ENCODE data around the gene ACACA.

Gene ACACA

DNA sequence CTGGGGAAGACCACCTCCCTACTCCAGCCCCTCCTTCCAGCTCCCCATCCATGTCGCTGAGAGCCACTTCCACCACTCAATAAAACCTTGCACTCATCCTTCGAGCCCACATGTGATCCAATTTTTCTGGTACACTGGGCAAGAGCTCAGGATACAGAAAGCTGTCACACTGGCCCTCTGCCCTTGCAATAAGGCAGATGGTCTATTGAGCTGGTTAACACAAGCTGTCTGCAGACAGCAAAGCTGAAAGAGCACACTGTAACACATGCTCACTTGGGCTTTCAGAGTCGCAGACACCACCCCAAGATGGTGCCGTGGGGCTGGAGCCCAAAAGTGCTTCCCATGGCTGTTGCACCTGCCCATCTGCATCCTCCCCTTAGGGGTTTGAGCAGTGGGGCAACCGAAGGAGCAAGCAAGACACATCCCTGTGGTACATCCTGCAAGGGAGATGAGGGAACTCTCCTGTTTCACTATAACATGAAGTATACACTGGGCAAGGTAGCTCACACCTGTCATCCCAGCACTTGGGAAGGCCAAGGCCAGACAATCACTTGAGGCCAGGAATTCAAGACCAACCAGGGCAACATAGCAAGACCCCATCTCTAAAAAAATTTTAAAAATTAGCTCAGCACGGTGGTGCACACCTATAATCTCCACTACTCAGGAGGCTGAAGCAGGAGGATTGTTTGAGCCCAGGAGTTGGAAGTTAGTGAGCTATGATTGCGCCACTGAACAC lies 83.6 kb downstream of the ACACA start:
- Histone ChIP-seq H3K4me1 (ENCODE audit: control extremely low read depth in 1 of 4, control insufficient read depth in 4 of 4, insufficient read depth in 4 of 4, low read length in 3 of 4) (no peaks in the 10 kb centered on the region), H3K36me3 (ENCODE audit: control insufficient read depth in 4 of 4, insufficient read depth in 4 of 4, low read length in 3 of 4) (peaks cover 0 to 45% (median 3%) of the 10 kb centered on the region in 4 experiments), H3K4me3 (ENCODE audit: control insufficient read depth in 1 of 7, extremely low read depth in 1 of 7, insufficient read depth in 4 of 7, low read depth in 2 of 7, low read length in 6 of 7) (no peak overlapping the region), H3K27me3 (replicated peaks in 2 of 5; ENCODE audit: control insufficient read depth in 4 of 5, insufficient read depth in 5 of 5, low read length in 4 of 5) (no peaks in the 10 kb centered on the region), H3K27ac (ENCODE audit: insufficient read depth in 1 of 2, low read depth in 1 of 2, low read length in 2 of 2, poor library complexity in 1 of 2, severe bottlenecking in 2 of 2) (no peak overlapping the region), H3K9me3 (ENCODE audit: control extremely low read depth in 1 of 5, control insufficient read depth in 4 of 5, insufficient read depth in 2 of 5, low read depth in 1 of 5, low read length in 4 of 5) (no peaks in the 10 kb centered on the region)
- 98% methylated on average over 6 of the region's 7 CpGs for WGBS (ENCODE audit: insufficient coverage)
- CTCF ChIA-PET = no interaction called here
- POLR2A ChIA-PET = no interaction called here
- no peak for DNase-seq

DNA sequence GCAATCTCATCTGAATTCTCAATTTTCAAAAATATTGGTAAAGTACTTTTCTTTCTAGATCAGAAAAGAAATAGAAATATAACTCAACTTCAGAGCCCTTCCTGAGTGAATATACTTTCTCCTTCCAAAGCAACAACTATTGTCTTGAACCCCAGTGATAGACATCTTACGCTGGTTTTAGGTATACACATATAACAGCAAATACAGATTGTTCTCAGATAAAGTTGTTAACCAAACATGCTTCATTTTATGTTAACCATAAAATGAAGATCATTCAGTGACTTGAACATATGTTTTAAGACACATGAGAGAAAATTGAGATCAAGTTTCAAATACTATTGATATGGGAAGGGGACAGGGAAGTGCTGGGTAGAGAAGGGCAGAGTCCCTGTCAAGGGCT lies 84.5 kb downstream of the ACACA start:
- WGBS (ENCODE audit: insufficient coverage) = 100% methylated on average over 1 of the region's 1 CpG
- ChIA-PET CTCF (interaction anchor here (0.6 kb wide), 1 partner anchor 59 kb away, joined by 3 read pairs; no protein-coding TSS in a partner anchor), POLR2A (no interaction called here)

DNA sequence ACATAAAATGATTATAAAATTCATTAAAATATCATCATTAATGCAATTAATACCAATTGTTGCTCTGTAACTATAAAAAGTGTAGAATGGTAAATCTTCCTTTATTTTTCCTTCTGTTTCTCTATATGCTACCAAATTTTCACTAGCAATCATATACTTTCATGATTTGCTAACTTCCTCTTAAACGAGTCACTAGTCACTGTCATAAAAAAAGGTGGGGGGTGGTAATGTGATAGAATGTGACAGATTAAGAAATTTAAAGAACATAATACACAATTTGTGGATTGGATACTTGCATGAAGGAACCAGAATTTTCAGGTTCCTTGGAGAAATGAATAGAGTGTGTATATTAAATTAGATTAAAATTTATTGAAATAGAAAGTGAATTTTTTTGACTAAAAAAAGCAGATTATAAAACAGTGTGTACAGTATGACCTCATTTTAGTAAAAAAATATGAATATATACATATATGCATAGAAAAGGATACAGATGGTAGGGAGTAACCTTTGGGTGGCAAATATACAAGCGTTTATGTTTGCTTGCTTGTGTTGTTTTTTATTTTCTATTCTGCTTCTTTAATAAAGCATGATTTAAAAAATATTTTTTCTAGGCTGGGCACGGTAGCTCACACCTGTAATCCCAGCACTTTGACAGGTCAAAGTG lies 87.6 kb downstream of the ACACA start:
- no peak overlapping the region for H3K27ac ChIP-seq (ENCODE audit: insufficient read depth in 1 of 2, low read depth in 1 of 2, low read length in 2 of 2, poor library complexity in 1 of 2, severe bottlenecking in 2 of 2)
- no peaks in the 10 kb centered on the region for H3K9me3 ChIP-seq (ENCODE audit: control extremely low read depth in 1 of 5, control insufficient read depth in 4 of 5, insufficient read depth in 2 of 5, low read depth in 1 of 5, low read length in 4 of 5)
- peaks cover 3 to 36% (median 6%) of the 10 kb centered on the region in 4 experiments for H3K36me3 ChIP-seq (ENCODE audit: control insufficient read depth in 4 of 4, insufficient read depth in 4 of 4, low read length in 3 of 4)
- peak in 2 of 3 donors; percentile 27 to 51 for DNase-seq
- no peak overlapping the region for H3K4me3 ChIP-seq (ENCODE audit: control insufficient read depth in 1 of 7, extremely low read depth in 1 of 7, insufficient read depth in 4 of 7, low read depth in 2 of 7, low read length in 6 of 7)
- WGBS (ENCODE audit: insufficient coverage) = no CpG with 5 or more reads among the region's 3 CpGs
- ChIA-PET POLR2A (no interaction called here), CTCF (no interaction called here)
- no peaks in the 10 kb centered on the region for H3K27me3 ChIP-seq (replicated peaks in 2 of 5; ENCODE audit: control insufficient read depth in 4 of 5, insufficient read depth in 5 of 5, low read length in 4 of 5)
- no peaks in the 10 kb centered on the region for H3K4me1 ChIP-seq (ENCODE audit: control extremely low read depth in 1 of 4, control insufficient read depth in 4 of 4, insufficient read depth in 4 of 4, low read length in 3 of 4)

More for the DNA sequence above, 84.5 kb downstream of the ACACA start:
- no peak overlapping the region for H3K4me3 ChIP-seq (ENCODE audit: control insufficient read depth in 1 of 7, extremely low read depth in 1 of 7, insufficient read depth in 4 of 7, low read depth in 2 of 7, low read length in 6 of 7)
- H3K36me3 ChIP-seq (ENCODE audit: control insufficient read depth in 4 of 4, insufficient read depth in 4 of 4, low read length in 3 of 4) = peaks cover 0 to 40% (median 3%) of the 10 kb centered on the region in 4 experiments
- no peak for DNase-seq
- no peak overlapping the region for H3K27ac ChIP-seq (ENCODE audit: insufficient read depth in 1 of 2, low read depth in 1 of 2, low read length in 2 of 2, poor library complexity in 1 of 2, severe bottlenecking in 2 of 2)
- H3K9me3 ChIP-seq (ENCODE audit: control extremely low read depth in 1 of 5, control insufficient read depth in 4 of 5, insufficient read depth in 2 of 5, low read depth in 1 of 5, low read length in 4 of 5) = no peaks in the 10 kb centered on the region
- H3K4me1 ChIP-seq (ENCODE audit: control extremely low read depth in 1 of 4, control insufficient read depth in 4 of 4, insufficient read depth in 4 of 4, low read length in 3 of 4) = no peaks in the 10 kb centered on the region
- H3K27me3 ChIP-seq (replicated peaks in 2 of 5; ENCODE audit: control insufficient read depth in 4 of 5, insufficient read depth in 5 of 5, low read length in 4 of 5) = no peaks in the 10 kb centered on the region

DNA sequence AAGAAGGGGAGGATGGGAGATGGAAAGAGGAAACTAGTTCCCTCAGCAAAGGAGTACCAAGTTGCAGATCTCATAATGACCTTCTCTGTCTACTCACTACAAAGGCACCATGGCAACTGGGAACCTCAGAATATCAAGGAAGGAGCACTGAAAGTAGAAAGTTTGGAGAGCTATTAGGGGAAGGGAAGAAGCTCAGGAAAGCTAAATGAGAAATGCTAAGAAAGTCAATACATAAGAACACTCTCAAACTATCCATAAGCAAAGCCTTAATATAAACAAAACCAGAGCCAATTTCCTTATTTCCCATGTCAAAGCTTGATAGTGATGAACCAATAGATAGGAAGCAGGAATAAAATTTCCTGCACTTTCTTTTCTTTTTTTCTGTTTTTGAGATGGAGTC lies 88.8 kb downstream of the ACACA start:
- DNase-seq = no peak
- ChIA-PET POLR2A (interaction anchor here (0.6 kb wide), 1 partner anchor 15 kb away, joined by 5 read pairs; no protein-coding TSS in a partner anchor), CTCF (interaction anchor here (1.3 kb wide), 1 partner anchor 11 kb away, joined by 3 read pairs; no protein-coding TSS in a partner anchor)
- H3K27ac ChIP-seq (ENCODE audit: insufficient read depth in 1 of 2, low read depth in 1 of 2, low read length in 2 of 2, poor library complexity in 1 of 2, severe bottlenecking in 2 of 2) = no peak overlapping the region
- no peaks in the 10 kb centered on the region for H3K4me1 ChIP-seq (ENCODE audit: control extremely low read depth in 1 of 4, control insufficient read depth in 4 of 4, insufficient read depth in 4 of 4, low read length in 3 of 4)
- no peak overlapping the region for H3K4me3 ChIP-seq (ENCODE audit: control insufficient read depth in 1 of 7, extremely low read depth in 1 of 7, insufficient read depth in 4 of 7, low read depth in 2 of 7, low read length in 6 of 7)
- peaks cover 3 to 29% (median 5%) of the 10 kb centered on the region in 4 experiments for H3K36me3 ChIP-seq (ENCODE audit: control insufficient read depth in 4 of 4, insufficient read depth in 4 of 4, low read length in 3 of 4)
- no peaks in the 10 kb centered on the region for H3K9me3 ChIP-seq (ENCODE audit: control extremely low read depth in 1 of 5, control insufficient read depth in 4 of 5, insufficient read depth in 2 of 5, low read depth in 1 of 5, low read length in 4 of 5)
- H3K27me3 ChIP-seq (replicated peaks in 2 of 5; ENCODE audit: control insufficient read depth in 4 of 5, insufficient read depth in 5 of 5, low read length in 4 of 5) = no peaks in the 10 kb centered on the region

DNA sequence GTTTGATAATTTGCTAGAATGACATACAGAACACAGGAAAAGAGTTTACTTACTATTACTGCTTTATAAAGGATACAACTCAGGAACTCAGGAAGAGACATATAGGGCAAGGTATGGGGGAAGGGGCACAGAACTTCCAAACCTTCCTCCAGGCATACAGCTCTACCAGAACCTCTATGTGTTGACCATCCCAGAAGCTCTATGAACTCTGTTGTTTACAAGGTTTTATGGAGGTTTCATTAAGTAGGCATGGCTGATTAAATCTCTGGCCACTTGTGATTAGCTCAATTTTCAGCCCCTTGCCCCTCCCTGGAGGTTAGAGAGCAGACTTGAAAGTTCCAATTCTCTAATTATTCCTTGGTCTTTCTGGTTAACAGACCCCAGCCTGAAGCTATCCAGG lies 91.0 kb downstream of the ACACA start:
- no peak overlapping the region for H3K27ac ChIP-seq (ENCODE audit: insufficient read depth in 1 of 2, low read depth in 1 of 2, low read length in 2 of 2, poor library complexity in 1 of 2, severe bottlenecking in 2 of 2)
- ChIA-PET POLR2A (no interaction called here), CTCF (interaction anchor here (1.6 kb wide), 1 partner anchor 15 kb away, joined by 4 read pairs; no protein-coding TSS in a partner anchor)
- no peak for DNase-seq
- H3K27me3 ChIP-seq (replicated peaks in 2 of 5; ENCODE audit: control insufficient read depth in 4 of 5, insufficient read depth in 5 of 5, low read length in 4 of 5) = no peaks in the 10 kb centered on the region
- no peaks in the 10 kb centered on the region for H3K4me1 ChIP-seq (ENCODE audit: control extremely low read depth in 1 of 4, control insufficient read depth in 4 of 4, insufficient read depth in 4 of 4, low read length in 3 of 4)
- H3K36me3 ChIP-seq (ENCODE audit: control insufficient read depth in 4 of 4, insufficient read depth in 4 of 4, low read length in 3 of 4) = peaks cover 3 to 24% (median 5%) of the 10 kb centered on the region in 4 experiments
- no peaks in the 10 kb centered on the region for H3K9me3 ChIP-seq (ENCODE audit: control extremely low read depth in 1 of 5, control insufficient read depth in 4 of 5, insufficient read depth in 2 of 5, low read depth in 1 of 5, low read length in 4 of 5)
- no peak overlapping the region for H3K4me3 ChIP-seq (ENCODE audit: control insufficient read depth in 1 of 7, extremely low read depth in 1 of 7, insufficient read depth in 4 of 7, low read depth in 2 of 7, low read length in 6 of 7)

DNA sequence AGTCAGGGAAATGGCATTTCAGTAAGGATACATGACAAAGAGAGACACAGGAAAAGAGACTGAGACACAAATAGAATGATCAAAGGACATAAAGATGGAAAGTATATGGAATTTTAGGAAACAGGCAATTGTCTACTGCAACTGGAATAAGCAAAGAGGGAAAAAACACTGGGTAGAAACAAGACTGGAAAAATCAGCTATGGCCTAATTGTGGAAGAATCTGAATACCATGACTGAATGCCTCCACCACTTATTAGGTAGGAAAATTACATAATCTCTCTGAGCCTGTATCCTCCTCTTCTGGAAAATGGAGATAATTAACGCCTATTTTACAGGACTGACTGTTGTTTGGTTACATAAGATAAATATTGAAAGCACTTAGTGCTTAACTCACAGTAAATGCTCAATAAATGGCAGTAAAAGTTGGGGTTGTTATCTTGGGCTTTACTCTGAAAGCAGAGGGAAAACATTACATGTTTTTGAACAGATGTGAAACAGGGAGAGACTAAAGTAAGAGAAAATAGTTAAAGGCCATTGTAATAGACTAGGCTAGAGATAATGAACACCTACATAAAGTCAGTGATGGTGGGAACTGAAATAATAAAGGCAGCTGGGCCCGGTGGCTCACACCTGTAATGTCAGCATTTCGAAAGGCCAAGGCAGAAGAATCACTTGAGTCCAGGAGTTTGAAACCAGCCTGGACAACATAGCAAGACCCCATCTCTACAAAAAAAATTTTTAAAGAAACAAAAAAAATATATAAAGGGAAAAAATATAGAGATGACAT lies 94.3 kb downstream of the ACACA start:
- DNase-seq = no peak
- Histone ChIP-seq H3K27ac (ENCODE audit: insufficient read depth in 1 of 2, low read depth in 1 of 2, low read length in 2 of 2, poor library complexity in 1 of 2, severe bottlenecking in 2 of 2) (no peak overlapping the region), H3K4me3 (ENCODE audit: control insufficient read depth in 1 of 7, extremely low read depth in 1 of 7, insufficient read depth in 4 of 7, low read depth in 2 of 7, low read length in 6 of 7) (no peak overlapping the region), H3K27me3 (replicated peaks in 2 of 5; ENCODE audit: control insufficient read depth in 4 of 5, insufficient read depth in 5 of 5, low read length in 4 of 5) (no peaks in the 10 kb centered on the region), H3K4me1 (ENCODE audit: control extremely low read depth in 1 of 4, control insufficient read depth in 4 of 4, insufficient read depth in 4 of 4, low read length in 3 of 4) (no peaks in the 10 kb centered on the region), H3K36me3 (ENCODE audit: control insufficient read depth in 4 of 4, insufficient read depth in 4 of 4, low read length in 3 of 4) (peaks cover 3 to 24% (median 6%) of the 10 kb centered on the region in 4 experiments), H3K9me3 (ENCODE audit: control extremely low read depth in 1 of 5, control insufficient read depth in 4 of 5, insufficient read depth in 2 of 5, low read depth in 1 of 5, low read length in 4 of 5) (no peaks in the 10 kb centered on the region)
- ChIA-PET CTCF (no interaction called here), POLR2A (no interaction called here)
- no CpG with 5 or more reads among the region's 3 CpGs for WGBS (ENCODE audit: insufficient coverage)

DNA sequence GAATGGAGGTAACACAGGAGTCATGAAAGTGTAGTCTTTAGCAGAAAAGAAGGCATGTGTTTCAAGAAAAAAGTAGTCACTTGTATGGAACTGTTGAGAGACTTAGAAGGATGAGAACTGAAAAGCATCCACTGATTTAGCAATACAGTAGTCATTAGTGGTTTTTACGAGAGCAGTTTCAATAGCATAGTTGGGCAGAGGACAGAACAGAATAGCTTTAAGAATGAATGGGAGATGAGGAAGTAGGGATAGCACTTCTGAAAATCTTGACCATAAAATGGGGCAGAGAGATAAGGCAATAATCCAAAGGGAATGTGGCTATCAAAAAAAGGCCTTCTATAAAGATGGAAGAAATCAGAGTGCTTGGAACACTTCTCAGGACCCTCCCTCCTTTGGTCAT lies 95.7 kb downstream of the ACACA start:
- Histone ChIP-seq H3K27me3 (replicated peaks in 2 of 5; ENCODE audit: control insufficient read depth in 4 of 5, insufficient read depth in 5 of 5, low read length in 4 of 5) (no peaks in the 10 kb centered on the region), H3K4me1 (ENCODE audit: control extremely low read depth in 1 of 4, control insufficient read depth in 4 of 4, insufficient read depth in 4 of 4, low read length in 3 of 4) (no peaks in the 10 kb centered on the region), H3K4me3 (ENCODE audit: control insufficient read depth in 1 of 7, extremely low read depth in 1 of 7, insufficient read depth in 4 of 7, low read depth in 2 of 7, low read length in 6 of 7) (no peak overlapping the region), H3K27ac (ENCODE audit: insufficient read depth in 1 of 2, low read depth in 1 of 2, low read length in 2 of 2, poor library complexity in 1 of 2, severe bottlenecking in 2 of 2) (no peak overlapping the region), H3K36me3 (ENCODE audit: control insufficient read depth in 4 of 4, insufficient read depth in 4 of 4, low read length in 3 of 4) (peaks cover under 1 to 28% (median 6%) of the 10 kb centered on the region in 4 experiments), H3K9me3 (ENCODE audit: control extremely low read depth in 1 of 5, control insufficient read depth in 4 of 5, insufficient read depth in 2 of 5, low read depth in 1 of 5, low read length in 4 of 5) (no peaks in the 10 kb centered on the region)
- ChIA-PET POLR2A (no interaction called here), CTCF (interaction anchor here (0.5 kb wide), 1 partner anchor 80 kb away, joined by 3 read pairs; no protein-coding TSS in a partner anchor)
- WGBS (ENCODE audit: insufficient coverage) = 88% methylated on average over 1 of the region's 1 CpG
- no peak for DNase-seq
